HepG2 (cell line): ENCODE data around the gene AXIN2. TPM values are rescaled to one million over a fixed set of nuclear protein-coding genes. Genes with fewer than 3 reads are reported as not detected.
A peak's percentile ranks its signal among the peaks of the same experiment; 100 is the strongest.

Source experiments
- POLR2AphosphoS5 ChIP-seq: IDR thresholded peaks from 2 replicates; pipeline ENCODE4 v1.6.1; 2012; ENCODE audit warnings: low read depth, low read length
- SOX6 ChIP-seq, 2 experiments: fragments of 450-650 bp in 1 of 2; sonication (generic) in 1 of 2; formaldehyde crosslinking in 1 of 2; IDR thresholded peaks; 2 replicates each; pipeline versions ENCODE4 v1.4.0 to v1.6.1; 2017 to 2020; ENCODE audit warnings: antibody characterized with exemption in 1 of 2, mild to moderate bottlenecking in 1 of 2, missing genetic modification reagents in 1 of 2
- TBX3 ChIP-seq: fragments of 450-650 bp; IDR thresholded peaks from 2 replicates; pipeline ENCODE4 v1.6.1; 2017; ENCODE audit warnings: antibody characterized with exemption, mild to moderate bottlenecking, inconsistent platforms, borderline replicate concordance
- ZSCAN21 ChIP-seq: sonication (generic); formaldehyde crosslinking; IDR thresholded peaks from 2 replicates; pipeline ENCODE4 v1.8.0; 2022; ENCODE audit warnings: mild to moderate bottlenecking, missing genetic modification reagents, moderate library complexity, borderline replicate concordance
- polyA plus RNA-seq, 8 experiments: library from polyadenylated mRNA; depleted of rRNA in 3 of 8; stranded (reverse) in 7 of 8; unstranded in 1 of 8; fragments of >200 nt; fragmentation: Illumina TruSeq in 4 of 8; extraction: Trizol in 4 of 8; gene quantifications; 2 replicates each; pipeline versions ENCODE4 v1.2.1 to v1.2.3, GENCODE V29; 2011 to 2016; ENCODE audit warnings: low read depth in 4 of 8, missing spikeins in 1 of 8, mixed read lengths in 1 of 8; ENCODE audit not compliant: insufficient read depth in 1 of 8
- total RNA-seq, 5 experiments: library from RNA; depleted of rRNA; stranded (reverse); fragments of >200 nt; fragmentation: Illumina TruSeq; extraction: Trizol; gene quantifications; 2 replicates each; pipeline ENCODE4 v1.2.3, GENCODE V29; 2016; ENCODE audit warnings: low read depth in 1 of 5
- TF ChIP-seq, protein P1 (sequence below), 2 experiments: sonication (generic) in 1 of 2; formaldehyde crosslinking in 1 of 2; IDR thresholded peaks; 2 replicates each; pipeline versions ENCODE4 v1.4.0 to v1.6.1; 2016 to 2020; ENCODE audit warnings: borderline replicate concordance in 1 of 2, low read depth in 1 of 2, mild to moderate bottlenecking in 1 of 2, missing genetic modification reagents in 1 of 2
- TF ChIP-seq, protein P2 (sequence below): sonication (generic); formaldehyde crosslinking; IDR thresholded peaks from 2 replicates; pipeline ENCODE4 v1.5.1; 2020; ENCODE audit warnings: mild to moderate bottlenecking, missing genetic modification reagents
- TF ChIP-seq, protein P3 (sequence below): sonication (generic); formaldehyde crosslinking; IDR thresholded peaks from 2 replicates; pipeline ENCODE4 v1.5.1; 2020; ENCODE audit warnings: mild to moderate bottlenecking, missing genetic modification reagents, moderate library complexity
- TF ChIP-seq, protein P4 (sequence below): sonication (generic); formaldehyde crosslinking; IDR thresholded peaks from 2 replicates; pipeline ENCODE4 v1.4.0; 2020; ENCODE audit warnings: mild to moderate bottlenecking, missing genetic modification reagents

The AXIN2 gene
- total and polyA plus RNA-seq, 2 of the 13 experiments (the other 11 are each of a cell fraction or from before 2014, with no cell fraction given): 58.6 to 63.4 TPM

DNA sequence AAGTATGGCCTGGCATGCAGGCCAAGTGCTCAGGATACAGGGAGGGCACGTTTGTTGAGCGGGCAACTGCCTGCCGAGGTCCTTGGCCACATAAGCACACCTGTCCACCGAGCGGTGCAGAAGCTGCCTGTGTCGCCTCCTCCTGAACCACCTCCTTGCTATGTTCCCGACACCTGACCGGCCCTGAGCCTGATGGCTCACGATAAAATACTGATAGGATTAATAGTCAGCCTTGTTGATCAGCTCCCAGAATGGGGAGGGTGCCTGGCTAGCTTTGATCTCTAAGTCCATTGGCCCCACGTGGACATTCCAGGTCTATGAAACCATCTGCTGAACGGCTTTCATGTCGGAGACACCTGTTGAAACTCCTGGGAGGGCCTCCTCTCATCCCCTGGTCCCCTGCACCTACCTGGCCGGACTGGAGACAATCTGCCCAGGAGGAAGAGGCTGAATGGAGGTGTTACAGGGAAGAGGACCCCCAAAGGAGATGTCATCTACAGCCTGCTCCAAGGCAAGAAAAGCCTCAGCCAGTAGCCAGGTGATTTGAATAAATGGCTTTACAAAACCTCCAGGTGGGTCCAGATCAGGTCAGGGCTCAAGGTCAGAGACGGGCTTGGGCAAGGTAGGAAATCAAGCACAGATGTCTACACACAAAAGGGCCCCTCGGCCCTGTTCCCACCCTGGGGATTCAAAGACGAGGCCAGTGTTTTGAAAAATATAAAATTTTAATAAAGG is 33.4 kb downstream of the AXIN2 start (continued):
- TF ChIP-seq, protein P1, sequence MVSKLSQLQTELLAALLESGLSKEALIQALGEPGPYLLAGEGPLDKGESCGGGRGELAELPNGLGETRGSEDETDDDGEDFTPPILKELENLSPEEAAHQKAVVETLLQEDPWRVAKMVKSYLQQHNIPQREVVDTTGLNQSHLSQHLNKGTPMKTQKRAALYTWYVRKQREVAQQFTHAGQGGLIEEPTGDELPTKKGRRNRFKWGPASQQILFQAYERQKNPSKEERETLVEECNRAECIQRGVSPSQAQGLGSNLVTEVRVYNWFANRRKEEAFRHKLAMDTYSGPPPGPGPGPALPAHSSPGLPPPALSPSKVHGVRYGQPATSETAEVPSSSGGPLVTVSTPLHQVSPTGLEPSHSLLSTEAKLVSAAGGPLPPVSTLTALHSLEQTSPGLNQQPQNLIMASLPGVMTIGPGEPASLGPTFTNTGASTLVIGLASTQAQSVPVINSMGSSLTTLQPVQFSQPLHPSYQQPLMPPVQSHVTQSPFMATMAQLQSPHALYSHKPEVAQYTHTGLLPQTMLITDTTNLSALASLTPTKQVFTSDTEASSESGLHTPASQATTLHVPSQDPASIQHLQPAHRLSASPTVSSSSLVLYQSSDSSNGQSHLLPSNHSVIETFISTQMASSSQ (IDR thresholded peaks at IDR 0.05; ENCODE audit: low read depth): no peak
- TF ChIP-seq, protein P1 (CRISPR knock-in tag; IDR thresholded peaks at IDR 0.05; ENCODE audit: borderline replicate concordance): 0 out of 2 replicates have a peak, but pooled peaks have one; percentile 32
- TF ChIP-seq, protein P2, sequence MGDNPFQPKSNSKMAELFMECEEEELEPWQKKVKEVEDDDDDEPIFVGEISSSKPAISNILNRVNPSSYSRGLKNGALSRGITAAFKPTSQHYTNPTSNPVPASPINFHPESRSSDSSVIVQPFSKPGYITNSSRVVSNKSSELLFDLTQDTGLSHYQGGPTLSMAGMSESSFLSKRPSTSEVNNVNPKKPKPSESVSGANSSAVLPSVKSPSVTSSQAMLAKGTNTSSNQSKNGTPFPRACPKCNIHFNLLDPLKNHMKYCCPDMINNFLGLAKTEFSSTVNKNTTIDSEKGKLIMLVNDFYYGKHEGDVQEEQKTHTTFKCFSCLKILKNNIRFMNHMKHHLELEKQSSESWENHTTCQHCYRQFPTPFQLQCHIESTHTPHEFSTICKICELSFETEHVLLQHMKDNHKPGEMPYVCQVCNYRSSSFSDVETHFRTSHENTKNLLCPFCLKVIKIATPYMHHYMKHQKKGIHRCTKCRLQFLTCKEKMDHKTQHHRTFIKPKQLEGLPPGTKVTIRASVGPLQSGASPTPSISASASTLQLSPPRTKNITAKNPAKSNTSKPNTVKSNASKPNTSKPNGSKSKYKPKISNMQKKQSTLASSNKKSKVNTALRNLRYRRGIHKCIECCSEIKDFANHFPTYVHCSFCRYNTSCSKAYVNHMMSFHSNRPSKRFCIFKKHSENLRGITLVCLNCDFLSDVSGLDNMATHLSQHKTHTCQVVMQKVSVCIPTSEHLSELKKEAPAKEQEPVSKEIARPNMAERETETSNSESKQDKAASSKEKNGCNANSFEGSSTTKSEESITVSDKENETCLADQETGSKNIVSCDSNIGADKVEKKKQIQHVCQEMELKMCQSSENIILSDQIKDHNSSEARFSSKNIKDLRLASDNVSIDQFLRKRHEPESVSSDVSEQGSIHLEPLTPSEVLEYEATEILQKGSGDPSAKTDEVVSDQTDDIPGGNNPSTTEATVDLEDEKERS (CRISPR knock-in tag): 0 out of 2 replicates have a peak, but pooled peaks have one; percentile 33
- TF ChIP-seq, protein P3, sequence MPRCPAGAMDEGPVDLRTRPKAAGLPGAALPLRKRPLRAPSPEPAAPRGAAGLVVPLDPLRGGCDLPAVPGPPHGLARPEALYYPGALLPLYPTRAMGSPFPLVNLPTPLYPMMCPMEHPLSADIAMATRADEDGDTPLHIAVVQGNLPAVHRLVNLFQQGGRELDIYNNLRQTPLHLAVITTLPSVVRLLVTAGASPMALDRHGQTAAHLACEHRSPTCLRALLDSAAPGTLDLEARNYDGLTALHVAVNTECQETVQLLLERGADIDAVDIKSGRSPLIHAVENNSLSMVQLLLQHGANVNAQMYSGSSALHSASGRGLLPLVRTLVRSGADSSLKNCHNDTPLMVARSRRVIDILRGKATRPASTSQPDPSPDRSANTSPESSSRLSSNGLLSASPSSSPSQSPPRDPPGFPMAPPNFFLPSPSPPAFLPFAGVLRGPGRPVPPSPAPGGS (CRISPR knock-in tag): no peak
- TF ChIP-seq POLR2AphosphoS5 (peak; percentile 40; the same call in 1 of the 2 replicates), ZSCAN21 (no peak), SOX6 (IDR thresholded peaks at IDR 0.05) (no peak), SOX6 (CRISPR knock-in tag; IDR thresholded peaks at IDR 0.05) (0 out of 2 replicates have a peak, but pooled peaks have one; percentile 31), TBX3 (no peak)
- TF ChIP-seq, protein P4, sequence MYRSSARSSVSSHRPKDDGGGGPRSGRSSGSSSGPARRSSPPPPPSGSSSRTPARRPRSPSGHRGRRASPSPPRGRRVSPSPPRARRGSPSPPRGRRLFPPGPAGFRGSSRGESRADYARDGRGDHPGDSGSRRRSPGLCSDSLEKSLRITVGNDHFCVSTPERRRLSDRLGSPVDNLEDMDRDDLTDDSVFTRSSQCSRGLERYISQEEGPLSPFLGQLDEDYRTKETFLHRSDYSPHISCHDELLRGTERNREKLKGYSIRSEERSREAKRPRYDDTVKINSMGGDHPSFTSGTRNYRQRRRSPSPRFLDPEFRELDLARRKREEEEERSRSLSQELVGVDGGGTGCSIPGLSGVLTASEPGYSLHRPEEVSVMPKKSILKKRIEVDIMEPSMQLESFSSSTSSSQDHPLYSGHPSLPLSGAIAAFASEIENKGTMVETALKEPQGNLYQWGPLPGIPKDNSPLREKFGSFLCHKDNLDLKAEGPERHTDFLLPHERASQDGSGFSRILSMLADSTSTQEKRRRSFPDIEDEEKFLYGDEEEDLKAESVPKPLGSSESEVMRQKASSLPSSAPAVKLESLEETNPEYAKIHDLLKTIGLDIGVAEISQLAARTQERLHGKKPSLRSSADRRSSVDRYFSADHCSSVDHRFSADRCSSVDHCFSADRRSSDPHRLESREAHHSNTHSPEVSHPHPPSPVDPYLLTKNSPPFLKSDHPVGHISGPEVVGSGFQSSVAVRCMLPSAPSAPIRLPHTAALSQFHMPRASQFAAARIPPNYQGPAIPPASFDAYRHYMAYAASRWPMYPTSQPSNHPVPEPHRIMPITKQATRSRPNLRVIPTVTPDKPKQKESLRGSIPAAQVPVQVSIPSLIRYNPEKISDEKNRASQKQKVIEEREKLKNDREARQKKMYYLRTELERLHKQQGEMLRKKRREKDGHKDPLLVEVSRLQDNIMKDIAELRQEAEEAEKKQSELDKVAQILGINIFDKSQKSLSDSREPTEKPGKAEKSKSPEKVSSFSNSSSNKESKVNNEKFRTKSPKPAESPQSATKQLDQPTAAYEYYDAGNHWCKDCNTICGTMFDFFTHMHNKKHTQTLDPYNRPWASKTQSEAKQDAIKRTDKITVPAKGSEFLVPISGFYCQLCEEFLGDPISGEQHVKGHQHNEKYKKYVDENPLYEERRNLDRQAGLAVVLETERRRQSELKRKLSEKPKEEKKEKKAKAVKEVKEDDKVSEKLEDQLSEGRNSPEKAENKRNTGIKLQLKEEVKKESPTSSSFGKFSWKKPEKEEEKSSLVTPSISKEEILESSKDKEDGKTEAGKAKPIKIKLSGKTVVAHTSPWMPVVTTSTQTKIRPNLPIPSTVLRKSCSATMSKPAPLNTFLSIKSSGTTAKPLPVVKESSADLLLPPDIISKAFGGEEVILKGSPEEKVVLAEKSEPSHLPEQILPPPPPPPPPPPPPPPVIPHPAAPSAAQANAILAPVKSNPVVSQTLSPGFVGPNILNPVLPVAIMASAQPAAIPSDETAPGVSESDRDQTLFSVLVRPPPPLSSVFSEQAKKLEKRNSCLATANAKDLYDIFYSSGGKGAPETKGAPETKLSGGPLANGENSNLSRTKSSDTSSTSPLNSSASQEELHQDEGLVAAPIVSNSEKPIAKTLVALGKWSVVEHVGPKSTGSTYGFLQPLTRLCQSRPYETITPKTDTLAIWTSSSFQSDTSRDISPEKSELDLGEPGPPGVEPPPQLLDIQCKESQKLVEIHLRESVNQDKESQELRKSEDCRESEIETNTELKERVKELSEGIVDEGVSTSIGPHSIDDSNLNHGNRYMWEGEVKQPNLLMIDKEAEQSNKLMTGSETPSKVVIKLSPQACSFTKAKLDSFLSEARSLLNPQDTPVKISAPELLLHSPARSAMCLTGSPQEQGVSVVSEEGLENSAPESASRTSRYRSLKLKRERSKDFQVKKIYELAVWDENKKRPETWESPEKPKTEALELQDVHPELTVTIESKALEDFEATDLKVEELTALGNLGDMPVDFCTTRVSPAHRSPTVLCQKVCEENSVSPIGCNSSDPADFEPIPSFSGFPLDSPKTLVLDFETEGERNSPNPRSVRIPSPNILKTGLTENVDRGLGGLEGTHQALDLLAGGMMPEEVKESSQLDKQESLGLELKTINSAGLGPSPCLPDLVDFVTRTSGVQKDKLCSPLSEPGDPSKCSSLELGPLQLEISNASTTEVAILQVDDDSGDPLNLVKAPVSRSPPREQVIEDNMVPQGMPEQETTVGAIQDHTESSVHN (CRISPR knock-in tag): peak; percentile 17; the same call in 1 of the 2 replicates
